Iris pigment epithelial cell (primary cell): ENCODE data around the gene BCR.
A peak's percentile ranks its signal among the peaks of the same experiment; 100 is the strongest.

Experiments used
- DNase-seq: peaks from one replicate; pipeline ENCODE4 v3.0.0-alpha.2; 2011; ENCODE audit warnings: low read depth

The BCR gene

DNA sequence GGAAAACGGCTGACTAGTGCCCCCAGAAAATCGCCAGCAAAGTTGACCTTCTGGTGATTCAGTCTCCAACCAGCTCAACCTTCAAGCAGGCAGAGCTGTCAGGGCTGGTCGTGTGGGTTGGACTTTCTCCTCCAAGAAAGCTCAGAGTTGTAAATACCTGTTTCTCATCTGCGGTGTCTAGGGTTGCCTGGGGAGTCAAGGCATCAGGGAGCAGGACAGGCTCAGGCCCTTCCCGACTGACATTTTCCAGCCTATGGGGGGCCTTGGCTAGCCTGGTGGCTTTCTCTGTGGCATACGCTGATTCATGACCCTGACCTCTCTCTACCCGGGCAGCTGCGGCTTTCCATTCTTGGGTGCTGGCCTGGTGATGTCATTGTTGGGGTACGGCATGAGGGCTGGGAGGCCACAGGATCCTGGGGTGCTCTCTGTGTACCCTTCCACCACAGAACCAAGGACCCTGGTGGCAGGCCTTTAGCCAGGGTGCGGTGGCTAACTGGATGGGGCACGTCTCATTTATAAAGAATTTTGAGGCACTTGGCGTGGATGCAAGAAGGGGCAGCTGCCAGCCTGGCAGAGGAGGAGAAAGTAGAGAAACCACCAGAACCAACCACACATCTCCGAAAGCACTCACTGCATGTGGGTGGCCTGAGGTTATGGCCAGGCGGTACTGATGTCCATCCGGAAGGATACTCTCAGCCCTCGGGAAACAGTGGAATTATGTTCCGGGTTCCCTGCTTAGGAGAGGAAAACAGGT, 64.9 kb downstream of the BCR start:
- peak; percentile 57 for DNase-seq

DNA sequence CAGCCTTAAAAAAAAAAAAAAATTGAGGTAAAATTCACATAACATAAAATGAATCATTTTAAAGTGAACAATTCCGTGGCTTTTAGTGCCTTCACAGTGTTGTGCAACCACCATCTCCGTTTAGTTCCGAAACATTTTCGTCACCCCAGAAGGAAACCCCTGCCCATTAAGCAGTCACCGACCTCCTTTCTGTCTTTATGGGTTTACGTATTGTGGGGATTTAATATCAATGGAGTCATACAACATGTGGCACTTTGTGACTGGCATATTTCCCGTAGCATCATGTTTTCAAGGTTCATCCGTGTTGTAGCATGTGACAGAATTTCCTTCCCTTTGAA, 65.5 kb downstream of the BCR start:
- DNase-seq = peak; percentile 53

DNA sequence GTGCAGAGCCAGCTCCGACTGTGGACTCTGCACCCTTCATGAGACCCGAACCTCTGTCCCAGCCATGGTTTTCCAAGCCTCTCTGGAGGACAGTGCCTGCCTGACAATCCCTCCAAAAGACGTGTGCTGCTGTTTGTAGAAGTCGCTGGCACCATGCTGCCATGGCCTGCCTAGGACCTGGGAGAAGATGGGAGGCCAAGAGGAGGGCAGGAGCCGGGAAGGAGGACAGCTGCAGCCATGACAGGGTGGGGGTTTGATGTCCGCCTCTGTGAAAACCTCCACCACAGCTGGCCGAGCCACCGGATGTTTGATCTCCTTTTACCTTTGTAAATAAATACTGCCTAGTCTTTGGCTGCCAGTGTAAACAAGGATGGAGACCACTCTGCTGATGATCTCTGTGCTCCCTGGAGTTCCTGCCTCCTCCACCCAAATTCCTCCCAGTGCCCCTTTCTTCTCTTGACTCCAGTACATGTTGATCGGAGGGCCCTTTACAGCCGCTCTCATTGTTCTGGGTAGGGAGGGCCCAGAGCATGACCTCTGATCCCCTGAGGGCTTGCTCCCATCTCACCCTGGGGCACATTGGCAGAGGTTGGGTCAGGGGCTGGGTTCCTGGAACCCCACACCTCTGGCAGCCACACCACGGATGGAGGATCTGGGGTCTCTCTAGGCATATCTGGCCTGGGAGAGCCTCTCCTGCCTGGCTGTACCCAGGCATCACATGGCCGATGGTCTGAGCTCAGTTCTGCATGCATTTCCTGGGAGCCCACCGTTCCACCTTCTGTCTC, 66.9 kb downstream of the BCR start:
- DNase-seq = no peak

DNA sequence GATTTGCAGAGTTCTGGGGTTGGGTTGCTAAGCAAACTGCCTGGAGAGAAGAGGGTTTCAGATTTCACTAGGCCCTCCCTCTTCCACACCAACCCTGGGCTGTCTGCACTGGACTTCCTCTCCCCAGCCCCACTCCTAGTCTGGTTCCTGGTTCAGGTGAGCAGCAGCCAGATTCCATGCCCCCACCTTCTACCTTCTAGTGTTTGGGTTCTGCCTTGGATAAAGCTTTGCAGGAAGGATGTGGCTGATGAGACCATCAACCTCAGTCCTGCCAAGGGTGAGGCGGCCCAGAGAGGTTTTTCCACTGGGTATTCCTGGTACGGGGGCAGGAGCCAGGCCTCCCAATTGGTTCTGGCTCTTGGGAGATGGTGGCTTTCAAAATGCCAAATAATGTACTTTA, 68.3 kb downstream of the BCR start:
- peak; percentile 73 for DNase-seq

DNA sequence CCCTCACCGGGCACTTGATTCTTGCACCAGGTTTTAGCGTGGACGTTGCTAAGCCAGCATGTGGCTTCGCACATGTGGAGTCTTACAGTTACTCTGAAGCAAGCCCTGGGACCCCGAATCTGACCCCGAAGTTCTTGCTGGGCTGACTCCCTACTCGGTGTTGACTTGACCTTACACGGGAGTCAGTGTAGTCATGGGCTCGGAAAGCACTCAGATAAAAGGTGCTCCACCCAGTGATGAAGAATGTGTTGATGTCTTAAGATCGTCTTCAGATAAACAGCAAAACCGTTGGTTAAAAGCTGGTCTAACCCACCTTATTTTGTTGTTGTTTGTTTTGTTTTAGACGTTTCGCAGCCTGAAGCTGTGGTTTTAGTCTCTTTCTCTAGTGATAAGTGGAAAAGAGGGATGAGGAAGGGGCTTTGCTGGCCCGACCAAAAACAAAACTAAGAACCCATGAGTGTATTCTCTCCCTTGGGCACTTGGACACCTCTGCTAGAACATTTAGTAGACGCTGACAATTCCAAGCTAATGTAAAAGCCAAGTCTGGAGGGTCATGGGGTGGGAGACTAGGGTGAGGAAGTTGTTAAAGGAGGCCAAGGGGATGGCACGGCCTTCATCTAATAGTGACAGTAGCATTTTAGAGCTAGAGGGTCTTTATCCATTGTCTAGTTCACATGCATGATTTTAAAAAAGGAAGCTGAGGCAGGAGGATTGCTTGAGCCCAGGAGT, 69.9 kb downstream of the BCR start:
- no peak for DNase-seq

DNA sequence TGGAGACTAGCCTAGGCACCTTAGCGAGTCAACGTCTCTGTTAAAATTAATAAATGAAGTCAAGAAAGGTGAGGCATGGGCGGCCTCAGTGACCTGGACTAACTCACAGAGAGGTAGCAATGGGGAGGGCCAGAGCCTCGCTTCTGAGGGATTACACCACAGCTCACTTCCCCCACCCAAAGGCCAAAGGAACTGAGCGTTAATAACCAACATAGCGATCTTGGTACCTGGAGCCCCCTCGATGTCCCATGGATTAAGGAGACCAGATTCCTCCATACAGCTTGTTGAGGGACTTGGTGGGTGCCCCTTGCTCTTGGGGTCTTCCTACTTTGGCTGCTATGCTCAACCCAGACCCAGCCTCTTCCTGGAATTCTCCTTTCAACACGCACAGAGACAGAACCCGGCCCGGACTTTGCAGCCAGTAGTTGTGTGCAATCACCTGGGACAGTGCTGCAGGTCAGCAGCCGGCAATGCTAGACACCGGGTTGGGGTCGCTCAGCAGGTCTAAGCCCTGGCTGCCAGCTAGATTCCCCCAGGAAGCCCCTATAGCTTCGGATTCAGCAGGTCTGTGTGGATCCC, 70.6 kb downstream of the BCR start:
- no peak for DNase-seq

DNA sequence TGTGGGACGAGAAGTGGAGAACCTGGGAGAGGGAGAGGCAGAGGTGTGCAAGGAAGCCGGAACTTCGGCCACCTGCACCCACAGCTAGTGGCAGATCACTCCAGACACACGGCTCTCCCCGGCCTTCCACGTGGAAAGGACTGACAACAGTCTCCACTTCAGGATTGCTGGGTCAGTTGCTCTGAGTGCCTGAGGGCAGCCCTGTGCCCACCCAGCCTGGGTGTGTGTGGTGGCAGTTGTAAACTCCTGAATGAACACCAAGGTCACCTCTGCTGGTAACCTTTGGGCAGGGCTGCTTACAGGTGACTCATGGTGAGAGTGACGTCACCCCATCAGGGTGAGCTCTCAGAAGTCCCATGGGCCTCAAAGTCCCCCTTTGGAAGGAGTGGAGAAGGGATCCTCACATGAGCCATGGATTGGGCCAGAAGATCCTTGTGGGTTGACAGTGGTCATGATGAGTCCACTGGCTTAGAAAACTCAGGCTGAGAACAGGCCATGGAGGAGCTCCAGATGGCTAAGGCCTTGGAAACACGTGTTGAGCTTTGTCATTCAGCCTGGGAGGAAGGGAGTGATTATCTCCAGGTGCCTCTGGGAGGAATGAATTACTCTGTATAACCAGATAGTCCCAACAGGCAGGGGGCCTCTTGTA, 71.3 kb downstream of the BCR start:
- DNase-seq = peak; percentile 28

DNA sequence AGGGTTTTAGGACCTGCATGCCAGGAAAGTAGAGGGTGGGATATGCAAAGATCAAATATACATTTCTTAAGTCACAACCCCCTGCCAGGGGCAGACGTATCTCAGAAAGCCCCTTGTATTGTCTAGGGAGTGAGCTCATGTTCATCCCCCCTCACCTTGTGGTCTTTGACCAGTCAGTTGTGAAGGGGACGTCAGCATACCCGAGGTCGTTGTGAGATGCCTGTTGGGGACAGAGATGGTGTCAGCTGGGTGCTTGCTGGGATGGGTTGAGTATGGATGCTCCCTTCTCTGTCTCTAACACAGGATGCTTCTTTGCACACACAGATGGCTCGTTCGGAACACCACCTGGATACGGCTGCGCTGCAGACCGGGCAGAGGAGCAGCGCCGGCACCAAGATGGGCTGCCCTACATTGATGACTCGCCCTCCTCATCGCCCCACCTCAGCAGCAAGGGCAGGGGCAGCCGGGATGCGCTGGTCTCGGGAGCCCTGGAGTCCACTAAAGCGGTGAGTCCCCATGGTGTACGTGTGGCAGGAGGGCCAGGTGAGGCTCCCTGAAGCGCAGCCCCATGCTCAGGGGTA, 73.3 kb downstream of the BCR start:
- DNase-seq = no peak

DNA sequence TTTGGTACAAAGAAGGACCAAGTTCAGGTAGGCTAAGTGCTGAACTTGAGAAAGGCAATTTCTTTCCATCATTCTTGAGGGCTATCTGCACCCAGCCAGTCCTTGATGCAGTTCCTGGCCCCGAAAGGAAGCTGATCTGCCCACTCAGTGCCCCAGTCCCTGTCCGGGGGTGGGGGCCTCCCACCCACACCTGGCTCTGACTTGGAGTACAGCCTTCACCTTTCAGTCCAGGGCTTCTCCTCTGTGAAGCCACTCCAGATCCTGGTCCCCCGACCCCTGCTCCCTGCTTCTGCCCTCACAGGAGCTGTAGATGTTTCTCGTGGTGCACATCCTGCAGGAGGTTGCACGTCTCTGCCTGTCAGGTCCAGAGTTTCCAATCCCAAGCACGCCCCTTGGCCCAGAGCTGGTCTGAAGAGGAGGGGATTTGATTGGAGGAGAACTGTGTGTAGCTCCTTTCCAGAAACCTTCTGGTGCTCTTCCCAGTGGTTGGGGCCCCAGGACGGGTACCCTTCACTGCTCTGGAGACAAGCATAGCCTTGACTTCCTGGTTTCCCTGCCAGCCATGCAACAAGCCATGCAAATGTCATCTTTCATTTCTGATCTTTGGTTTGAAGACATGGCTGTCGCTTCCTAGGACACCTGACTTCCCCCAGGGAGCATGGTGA, 75.3 kb downstream of the BCR start:
- no peak for DNase-seq

DNA sequence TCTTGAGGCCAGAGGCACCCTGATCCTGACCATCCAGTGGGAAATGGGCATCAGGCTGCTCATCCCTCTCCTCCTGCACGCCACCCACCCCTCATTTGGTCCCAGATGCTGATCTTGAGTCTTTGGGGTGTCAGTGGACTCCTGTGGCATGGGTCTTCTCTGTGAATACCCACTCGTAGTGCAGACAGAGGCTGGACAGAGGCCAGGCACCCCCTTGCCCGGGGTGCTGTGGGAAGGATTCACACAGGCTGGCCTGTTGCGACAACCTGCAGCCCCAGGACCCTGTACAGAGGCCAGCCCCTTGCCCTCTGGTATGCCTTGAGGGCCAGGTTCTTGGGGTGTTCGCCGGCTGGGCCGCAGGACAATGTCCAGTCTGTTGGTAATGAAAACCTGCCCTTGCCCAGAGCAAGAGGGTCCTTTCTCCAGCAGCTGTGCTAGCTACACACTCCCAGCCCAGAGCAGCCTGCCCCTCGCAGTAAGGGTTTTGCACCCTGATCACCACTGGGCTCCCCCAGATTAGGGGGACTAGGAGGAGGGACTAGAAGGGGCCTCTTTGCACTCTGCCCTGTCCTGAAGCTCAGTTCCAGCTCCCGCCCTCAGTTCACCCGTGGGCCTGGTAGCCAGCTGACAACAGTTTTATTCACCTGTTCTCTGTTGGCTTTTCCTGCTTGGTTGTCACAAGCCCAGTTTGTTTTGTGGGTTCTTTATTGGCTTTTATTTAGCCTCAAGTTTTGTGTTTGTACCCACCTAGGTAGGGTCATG, 76.0 kb downstream of the BCR start:
- DNase-seq = no peak

DNA sequence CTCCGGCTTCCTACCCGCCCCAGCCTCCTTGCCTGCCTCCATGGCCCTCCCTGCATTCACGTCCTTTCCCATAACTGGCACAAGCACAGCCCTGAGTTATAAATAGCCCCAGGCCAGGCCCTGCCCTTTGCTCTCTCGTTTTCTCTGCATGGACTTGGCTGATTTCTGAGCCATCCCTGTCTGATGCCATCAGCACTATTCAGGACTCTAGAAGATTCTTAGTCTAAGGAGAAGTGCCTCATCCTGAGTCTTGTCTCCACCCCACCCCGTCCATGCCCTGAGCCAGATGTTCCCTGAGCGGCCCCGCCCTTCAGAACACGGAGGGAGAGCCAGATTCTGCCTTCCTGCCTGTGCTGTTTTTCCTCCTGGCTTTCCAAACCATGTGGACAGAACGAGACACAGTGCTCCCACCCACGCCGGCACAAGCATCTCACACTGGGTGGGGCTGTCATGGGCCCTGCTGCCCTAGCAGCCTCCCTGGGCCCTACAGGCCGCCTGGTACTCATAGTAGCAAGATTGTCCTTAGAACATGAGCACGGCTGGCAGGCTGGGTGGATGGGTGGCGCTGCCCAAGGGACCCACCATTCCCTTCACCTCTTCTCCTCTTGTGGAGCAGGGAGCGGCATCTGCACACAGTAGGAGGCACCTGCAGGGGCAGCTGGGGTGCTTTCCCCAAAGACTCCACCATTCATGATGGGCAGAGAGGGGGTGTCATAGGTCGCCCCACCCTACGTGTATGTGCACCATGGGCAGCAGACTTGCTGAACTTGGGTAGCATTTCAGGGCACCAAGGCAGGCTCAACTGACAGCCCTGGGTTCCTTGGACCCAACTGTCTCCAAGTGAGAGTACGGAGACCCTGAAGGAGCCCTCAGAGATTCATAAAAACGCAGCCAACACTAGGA, 76.9 kb downstream of the BCR start:
- no peak for DNase-seq

DNA sequence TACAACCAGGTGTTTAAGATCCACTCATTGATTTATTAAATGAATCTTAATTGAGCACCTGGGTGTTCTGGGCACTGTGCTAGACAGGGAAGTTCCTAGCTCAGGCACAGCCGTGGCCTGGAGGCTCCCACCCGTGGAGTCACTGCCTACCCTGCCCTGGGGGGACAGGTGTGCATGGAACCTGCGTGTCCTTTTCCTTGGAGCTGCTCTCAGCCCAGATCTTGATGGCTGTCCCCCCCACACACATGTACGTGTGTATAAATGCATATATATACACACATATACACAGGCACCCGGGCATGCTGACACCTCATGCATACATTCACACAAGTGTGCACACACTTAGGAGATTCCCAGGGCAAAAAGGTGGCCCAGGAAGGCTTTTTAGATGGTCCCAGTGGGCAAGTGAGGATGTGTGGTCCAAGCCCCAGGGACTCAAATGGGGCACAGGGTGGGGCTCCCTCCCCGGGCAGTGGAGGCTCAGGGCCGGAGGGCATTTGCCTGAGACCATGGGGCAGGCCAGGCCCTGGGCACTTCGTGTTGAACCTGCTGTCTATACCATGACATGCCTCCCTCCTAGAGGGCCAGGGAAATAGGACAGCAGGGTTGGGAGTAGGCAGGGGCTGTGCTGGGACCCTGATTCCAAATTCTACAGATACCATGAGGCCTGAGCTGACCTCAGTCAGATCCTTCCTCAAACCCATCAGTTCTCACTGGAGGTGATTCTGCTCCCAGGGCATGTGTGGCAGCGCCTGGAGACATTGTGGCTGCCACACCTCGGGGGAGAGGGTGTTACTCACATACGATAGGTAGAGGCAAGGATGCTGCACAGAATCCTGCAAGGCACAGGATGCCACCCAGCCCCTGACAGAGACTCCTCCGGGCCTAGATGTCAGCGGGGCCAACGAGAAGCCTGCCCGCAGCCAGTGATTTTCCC, 77.8 kb downstream of the BCR start:
- DNase-seq = no peak

DNA sequence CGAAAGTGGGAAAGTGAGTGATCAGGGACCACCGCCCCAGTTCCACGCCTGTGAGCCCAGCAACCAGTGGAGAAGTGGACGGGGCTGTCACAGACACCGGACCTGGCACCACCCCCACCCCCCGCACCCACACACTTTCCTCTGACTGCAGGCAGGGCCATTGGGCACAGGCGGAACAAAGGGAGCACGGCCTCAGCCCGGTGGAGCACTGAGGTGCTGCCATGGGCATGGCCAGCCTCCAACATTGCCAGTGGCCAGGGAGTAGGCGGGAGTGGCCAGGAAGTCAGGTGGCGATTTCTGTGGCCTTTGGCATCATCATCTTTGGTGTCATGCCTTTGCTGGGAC, 78.5 kb downstream of the BCR start:
- no peak for DNase-seq

DNA sequence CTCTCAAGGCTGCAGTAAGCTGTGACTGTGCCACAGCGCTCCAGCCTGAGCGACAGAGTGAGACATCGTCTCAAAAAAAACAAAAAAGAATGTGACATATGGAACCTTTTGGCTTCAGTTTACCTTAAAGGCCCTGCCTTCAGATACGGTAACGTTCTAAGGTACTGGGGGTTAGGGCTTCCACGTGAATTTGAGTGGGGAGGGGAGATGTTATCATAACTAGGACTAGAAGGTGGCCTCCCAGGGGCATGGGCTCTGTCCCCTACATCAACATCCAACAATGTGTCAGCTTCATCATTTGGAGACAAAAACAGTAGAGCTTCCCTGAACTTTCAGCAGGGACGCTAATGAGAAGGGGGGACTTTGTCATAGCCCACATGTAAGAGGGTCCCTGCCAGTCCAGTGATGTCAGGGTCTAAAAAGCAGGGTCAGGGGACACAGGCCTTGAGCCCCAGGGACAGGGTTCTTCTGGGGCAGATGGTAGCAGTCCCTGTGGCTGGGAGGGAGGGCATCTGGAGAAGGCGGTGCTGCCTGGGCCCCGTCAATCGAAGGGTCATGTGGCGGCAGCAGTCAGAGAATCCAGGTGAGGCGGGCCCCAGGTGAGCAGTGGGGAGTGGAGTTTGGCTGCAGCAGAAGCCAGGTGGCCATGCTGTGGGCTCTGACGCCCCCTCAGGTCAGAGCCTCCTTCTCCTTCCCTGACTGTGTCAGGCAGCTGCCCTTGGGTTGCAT, 79.8 kb downstream of the BCR start:
- DNase-seq = no peak

DNA sequence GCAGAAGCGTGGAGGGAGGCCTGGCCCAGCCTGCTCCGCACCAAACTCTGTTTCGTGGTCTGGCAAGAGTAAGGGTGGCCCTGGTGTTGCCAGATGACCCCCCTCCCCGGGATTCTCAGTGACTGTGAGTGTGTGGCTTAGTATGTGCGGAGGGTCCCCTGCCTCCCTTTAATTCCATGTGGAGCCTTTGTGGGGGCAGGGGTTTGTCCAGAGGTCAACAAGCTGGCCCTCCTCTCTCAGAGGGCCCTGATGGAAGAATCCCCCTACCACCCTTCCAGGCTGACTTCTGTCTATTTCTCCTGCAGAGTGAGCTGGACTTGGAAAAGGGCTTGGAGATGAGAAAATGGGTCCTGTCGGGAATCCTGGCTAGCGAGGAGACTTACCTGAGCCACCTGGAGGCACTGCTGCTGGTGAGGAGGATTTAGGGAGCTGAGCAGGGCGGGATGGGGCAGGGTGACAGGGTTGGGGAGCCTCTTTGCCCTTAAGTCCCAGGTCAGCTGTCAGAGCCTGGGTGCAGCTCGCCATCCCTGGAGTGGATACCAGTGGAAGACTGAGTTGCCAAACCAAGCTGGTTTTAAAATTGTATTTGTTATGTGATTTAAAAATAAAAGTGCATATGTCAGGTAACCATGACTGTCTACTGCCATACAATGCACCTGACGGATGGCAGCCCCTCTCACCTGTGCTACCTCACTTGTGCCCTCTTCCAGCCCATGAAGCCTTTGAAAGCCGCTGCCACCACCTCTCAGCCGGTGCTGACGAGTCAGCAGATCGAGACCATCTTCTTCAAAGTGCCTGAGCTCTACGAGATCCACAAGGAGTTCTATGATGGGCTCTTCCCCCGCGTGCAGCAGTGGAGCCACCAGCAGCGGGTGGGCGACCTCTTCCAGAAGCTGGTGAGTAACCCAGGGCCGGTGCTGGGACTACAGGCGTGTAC, 80.6 kb downstream of the BCR start:
- DNase-seq = no peak

DNA sequence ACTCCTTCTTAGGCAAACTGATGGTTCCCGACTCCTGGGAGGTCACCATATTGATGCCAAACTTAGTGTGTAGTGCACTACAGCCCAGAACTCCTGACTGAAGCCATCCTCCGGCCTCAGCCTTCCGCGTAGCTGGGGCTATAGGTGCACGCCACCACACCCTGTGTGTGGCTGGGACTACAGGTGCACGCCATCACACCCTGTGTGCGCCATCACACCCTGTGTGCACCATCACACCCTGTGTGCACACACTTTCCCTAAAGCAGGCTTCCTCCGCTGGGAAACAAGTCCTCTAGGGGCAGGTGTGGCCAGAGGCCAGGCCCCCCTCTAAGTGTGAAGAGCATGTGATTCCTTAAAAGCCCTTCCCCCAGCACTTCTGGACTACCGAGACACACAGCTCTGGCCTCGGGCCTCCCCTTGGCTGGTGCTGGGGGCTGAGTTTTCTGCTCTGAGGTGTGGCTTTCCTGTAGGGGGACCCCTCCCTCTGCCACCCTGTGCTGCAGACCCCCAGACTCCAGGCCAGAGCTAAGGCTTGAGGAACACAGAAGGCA, 81.7 kb downstream of the BCR start:
- no peak for DNase-seq
